ENCODE results near the gene HOXB1. TPM values are rescaled to one million over a fixed set of nuclear protein-coding genes. Genes with fewer than 3 reads are reported as not detected.

Gene HOXB1
- polyA plus RNA-seq, 1 donor (not counting 4 experiments of a cell fraction or from before 2014, with no cell fraction given) = not detected

GRCh38 chr17:48488548-48489106, 42.2 kb downstream of the HOXB1 start:
- Histone ChIP-seq H3K9me3 (ENCODE audit: control insufficient read depth, low read depth, low read length) (no peaks in the 10 kb centered on the region), H3K27ac (ENCODE audit: control insufficient read depth, insufficient read depth, low read length) (no peak overlapping the region), H3K36me3 (ENCODE audit: control insufficient read depth in 2 of 2, extremely low read depth in 1 of 2, insufficient read depth in 2 of 2, low read length in 2 of 2) (no peaks in the 10 kb centered on the region), H3K27me3 (ENCODE audit: control insufficient read depth, extremely low read depth, insufficient read depth, low read length) (no peaks in the 10 kb centered on the region), H3K79me2 (ENCODE audit: control insufficient read depth, insufficient read depth, low read length) (no peaks in the 10 kb centered on the region), H4K20me1 (ENCODE audit: control insufficient read depth, extremely low read depth, insufficient read depth, low read length) (no peaks in the 10 kb centered on the region), H3K4me2 (ENCODE audit: control insufficient read depth, extremely low read depth, insufficient read depth, low read depth, low read length) (peak overlapping the region; percentile 29), H2AFZ (ENCODE audit: control insufficient read depth, low read length) (no peak overlapping the region), H3K9ac (ENCODE audit: control insufficient read depth, extremely low read depth, insufficient read depth, low read length) (no peak overlapping the region), H3K4me1 (ENCODE audit: control insufficient read depth, extremely low read depth, insufficient read depth, low read length) (peaks cover 55% of the 10 kb centered on the region), H3K9me1 (ENCODE audit: control insufficient read depth, extremely low read depth, insufficient read depth, low read length) (no peaks in the 10 kb centered on the region), H3K4me3 (ENCODE audit: control insufficient read depth in 2 of 3, extremely low read depth in 1 of 3, insufficient read depth in 2 of 3, low read depth in 1 of 3, low read length in 3 of 3) (no peak overlapping the region)
- peak; percentile 67 for FAIRE-seq
- no peak for TF ChIP-seq EZH2 (IDR thresholded peaks at IDR 0.05; ENCODE audit: low read length)
- no peak for TF ChIP-seq CTCF (optimal IDR thresholded peaks at IDR 0.05 in 1 of 3, IDR thresholded peaks at IDR 0.05 in 1 of 3, conservative IDR thresholded peaks at IDR 0.05 in 1 of 3; ENCODE audit: extremely low read depth in 1 of 3, insufficient read depth in 2 of 3, low read length in 3 of 3)
- dilution Hi-C loops (cut with MboI; ENCODE audit: extremely low pct_ligation_motif_present, low sequenced_read_pairs) = no loop called here
- no peak for DNase-seq (ENCODE audit: low read depth, low spot score)

- H3K9me3 ChIP-seq (ENCODE audit: control insufficient read depth, low read depth, low read length) = no peaks in the 10 kb centered on the region
- dilution Hi-C loops (cut with MboI; ENCODE audit: extremely low pct_ligation_motif_present, low sequenced_read_pairs) = no loop called here
- no peaks in the 10 kb centered on the region for H3K27me3 ChIP-seq (ENCODE audit: control insufficient read depth, extremely low read depth, insufficient read depth, low read length)
- no peaks in the 10 kb centered on the region for H4K20me1 ChIP-seq (ENCODE audit: control insufficient read depth, extremely low read depth, insufficient read depth, low read length)
- FAIRE-seq (peak; percentile 79), DNase-seq (ENCODE audit: low read depth, low spot score) (no peak)
- no peak for TF ChIP-seq CTCF (optimal IDR thresholded peaks at IDR 0.05 in 1 of 3, IDR thresholded peaks at IDR 0.05 in 1 of 3, conservative IDR thresholded peaks at IDR 0.05 in 1 of 3; ENCODE audit: extremely low read depth in 1 of 3, insufficient read depth in 2 of 3, low read length in 3 of 3)
- TF ChIP-seq EZH2 (IDR thresholded peaks at IDR 0.05; ENCODE audit: low read length) = no peak
- H2AFZ ChIP-seq (ENCODE audit: control insufficient read depth, low read length) = no peak overlapping the region
- H3K4me1 ChIP-seq (ENCODE audit: control insufficient read depth, extremely low read depth, insufficient read depth, low read length) = peaks cover 60% of the 10 kb centered on the region
- peak overlapping the region; percentile 81 for H3K4me2 ChIP-seq (ENCODE audit: control insufficient read depth, extremely low read depth, insufficient read depth, low read depth, low read length)
- H3K36me3 ChIP-seq (ENCODE audit: control insufficient read depth in 2 of 2, extremely low read depth in 1 of 2, insufficient read depth in 2 of 2, low read length in 2 of 2) = no peaks in the 10 kb centered on the region
- no peaks in the 10 kb centered on the region for H3K9me1 ChIP-seq (ENCODE audit: control insufficient read depth, extremely low read depth, insufficient read depth, low read length)
- peak overlapping the region in 1 of 3 experiments; percentile 30 for H3K4me3 ChIP-seq (ENCODE audit: control insufficient read depth in 2 of 3, extremely low read depth in 1 of 3, insufficient read depth in 2 of 3, low read depth in 1 of 3, low read length in 3 of 3)
- H3K9ac ChIP-seq (ENCODE audit: control insufficient read depth, extremely low read depth, insufficient read depth, low read length) = peak overlapping the region; percentile 56
- no peaks in the 10 kb centered on the region for H3K79me2 ChIP-seq (ENCODE audit: control insufficient read depth, insufficient read depth, low read length)
- peak overlapping the region; percentile 94 for H3K27ac ChIP-seq (ENCODE audit: control insufficient read depth, insufficient read depth, low read length)
These were observed 43.6 kb downstream of the HOXB1 start for GRCh38 chr17:48487221-48487620.

All from keratinocyte (primary cell).